GM20000 (cell line): Measurements from ENCODE around the gene KAT2A.

Experiments
- DNase-seq: peaks from one replicate; pipeline ENCODE4 v3.0.0; 2012; ENCODE audit warnings: low spot score
- TF ChIP-seq, protein P1 (sequence below): IDR thresholded peaks from 2 replicates; pipeline ENCODE4 v1.5.1; 2012; ENCODE audit warnings: mild to moderate bottlenecking, control low read depth; ENCODE audit errors: extremely low read depth, missing control alignments

The KAT2A gene

DNA sequence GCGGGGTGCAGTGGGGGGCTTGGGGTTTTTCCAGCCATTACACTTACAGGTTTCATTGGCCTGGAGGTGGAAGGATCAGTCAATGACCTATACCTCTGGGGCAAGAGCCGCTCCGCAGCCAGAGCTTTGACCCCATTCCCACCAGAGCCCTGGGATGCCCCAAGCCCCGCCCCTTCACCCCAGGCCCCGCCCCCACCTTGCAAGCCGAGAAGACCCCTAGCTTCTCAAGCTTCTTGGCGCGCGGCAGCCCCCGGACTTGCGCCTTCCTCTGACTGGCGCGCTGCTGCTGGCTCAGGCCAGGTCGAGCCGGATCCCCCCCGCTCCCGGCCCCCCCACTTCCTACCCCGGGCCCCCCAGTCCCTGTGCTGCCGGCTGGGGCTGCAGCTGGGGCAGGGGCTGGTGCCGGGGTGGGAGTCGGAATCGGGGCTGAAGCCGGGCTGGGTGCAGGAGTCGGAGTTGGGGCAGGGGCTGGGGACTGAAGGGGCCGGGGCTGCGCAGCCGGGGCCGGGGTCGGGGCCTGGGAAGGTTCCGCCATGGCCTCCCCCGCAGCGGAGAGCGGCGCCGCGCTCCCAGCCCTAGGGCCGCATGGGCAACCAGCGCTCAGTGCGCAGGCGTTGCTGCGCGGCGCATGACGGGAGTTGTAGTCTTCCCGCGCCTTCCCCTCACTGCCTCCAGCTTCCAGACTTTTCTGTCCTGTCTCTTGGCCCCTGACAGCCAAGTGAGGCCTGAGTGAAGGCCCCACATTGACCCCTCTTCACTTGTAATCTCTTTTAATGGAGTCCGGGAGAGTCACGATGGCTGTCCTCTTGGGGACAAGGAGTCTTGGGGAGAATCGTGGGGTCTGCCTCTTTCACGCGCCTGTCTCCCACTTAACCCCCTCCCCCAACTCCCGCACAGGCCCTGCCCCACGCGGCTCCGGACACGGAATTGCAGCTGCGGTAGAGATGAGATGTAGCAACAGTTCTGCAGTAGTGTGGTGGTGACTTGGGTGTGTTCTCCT is at the start of gene KAT2A:
Gene KAT2A, minus strand, starts transcription at position 598 of the 1,000 bp plus-strand sequence. Its CDS starts 63 bp downstream, at position 535.
- peak; percentile 96 for DNase-seq
- TF ChIP-seq, protein P1, sequence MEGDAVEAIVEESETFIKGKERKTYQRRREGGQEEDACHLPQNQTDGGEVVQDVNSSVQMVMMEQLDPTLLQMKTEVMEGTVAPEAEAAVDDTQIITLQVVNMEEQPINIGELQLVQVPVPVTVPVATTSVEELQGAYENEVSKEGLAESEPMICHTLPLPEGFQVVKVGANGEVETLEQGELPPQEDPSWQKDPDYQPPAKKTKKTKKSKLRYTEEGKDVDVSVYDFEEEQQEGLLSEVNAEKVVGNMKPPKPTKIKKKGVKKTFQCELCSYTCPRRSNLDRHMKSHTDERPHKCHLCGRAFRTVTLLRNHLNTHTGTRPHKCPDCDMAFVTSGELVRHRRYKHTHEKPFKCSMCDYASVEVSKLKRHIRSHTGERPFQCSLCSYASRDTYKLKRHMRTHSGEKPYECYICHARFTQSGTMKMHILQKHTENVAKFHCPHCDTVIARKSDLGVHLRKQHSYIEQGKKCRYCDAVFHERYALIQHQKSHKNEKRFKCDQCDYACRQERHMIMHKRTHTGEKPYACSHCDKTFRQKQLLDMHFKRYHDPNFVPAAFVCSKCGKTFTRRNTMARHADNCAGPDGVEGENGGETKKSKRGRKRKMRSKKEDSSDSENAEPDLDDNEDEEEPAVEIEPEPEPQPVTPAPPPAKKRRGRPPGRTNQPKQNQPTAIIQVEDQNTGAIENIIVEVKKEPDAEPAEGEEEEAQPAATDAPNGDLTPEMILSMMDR = no peak

DNA sequence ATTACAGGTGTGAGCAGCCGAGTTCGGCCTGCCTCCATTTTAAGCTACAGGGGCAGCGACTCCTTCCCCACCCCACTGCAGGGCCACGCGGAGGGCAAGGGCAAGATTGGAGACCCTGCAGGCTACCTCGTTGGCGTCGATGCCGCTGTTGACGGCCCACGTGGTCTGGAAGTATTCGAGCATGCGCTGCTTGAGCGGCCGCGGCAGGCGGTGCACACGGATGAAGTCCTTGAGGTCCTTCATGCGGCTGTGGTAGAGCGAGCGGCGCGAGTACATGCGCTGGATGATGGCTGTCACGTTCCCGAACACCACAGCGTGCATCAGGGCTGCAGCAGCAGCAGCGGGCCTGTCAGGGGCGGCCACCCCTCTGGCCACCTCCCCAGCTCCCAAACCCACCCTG is 48.2 kb upstream of the KAT2A start:
- DNase-seq = no peak
- TF ChIP-seq, protein P1 = no peak

DNA sequence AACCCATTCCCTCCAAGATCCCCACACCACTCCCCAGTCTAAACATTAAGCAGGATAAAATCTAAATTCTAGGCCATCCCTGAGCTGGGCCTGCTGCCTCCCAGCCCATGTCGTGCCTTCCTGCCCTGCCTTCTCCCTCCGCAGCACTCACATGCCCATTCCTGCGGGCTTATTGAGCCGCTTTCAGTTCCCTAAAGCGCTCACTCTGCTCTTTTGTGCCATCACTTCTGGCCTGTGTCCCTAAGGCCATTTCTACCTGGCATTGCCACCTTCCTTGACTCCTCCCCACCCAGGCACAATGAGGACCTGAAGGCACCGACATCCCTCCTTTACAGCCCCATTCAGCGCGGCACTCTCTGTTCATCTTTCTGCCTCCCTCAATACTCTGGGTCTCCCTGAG is 46.6 kb upstream of the KAT2A start:
- TF ChIP-seq, protein P1 = no peak
- DNase-seq = no peak

DNA sequence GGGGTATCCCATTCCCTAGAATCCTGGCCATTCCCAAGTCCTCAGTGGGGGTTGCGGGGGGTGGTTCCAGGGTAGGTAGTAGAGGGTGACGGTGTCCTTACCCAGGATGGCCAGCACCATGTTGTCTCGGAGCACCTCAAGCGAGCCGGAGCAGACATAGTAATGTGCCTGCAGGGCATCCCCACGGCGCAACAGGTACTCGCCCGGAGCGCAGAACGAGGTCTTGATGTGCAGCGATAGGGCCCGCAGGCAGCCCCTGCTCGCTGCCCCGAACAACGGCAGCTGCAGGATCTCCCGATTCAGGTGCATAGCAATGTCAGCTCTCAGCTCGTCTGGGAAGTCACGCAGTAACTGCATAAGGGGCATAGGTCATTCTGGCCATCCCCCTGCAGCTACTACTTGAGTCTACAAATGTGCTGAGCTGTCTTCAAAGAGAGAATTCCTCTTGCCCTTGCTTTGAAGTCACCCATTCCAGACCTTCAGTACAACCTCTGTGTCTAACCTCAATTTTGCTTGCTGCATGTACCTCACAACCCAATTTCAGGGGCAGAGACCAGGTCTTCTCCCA is 45.1 kb upstream of the KAT2A start:
- TF ChIP-seq, protein P1 = no peak
- DNase-seq = no peak

DNA sequence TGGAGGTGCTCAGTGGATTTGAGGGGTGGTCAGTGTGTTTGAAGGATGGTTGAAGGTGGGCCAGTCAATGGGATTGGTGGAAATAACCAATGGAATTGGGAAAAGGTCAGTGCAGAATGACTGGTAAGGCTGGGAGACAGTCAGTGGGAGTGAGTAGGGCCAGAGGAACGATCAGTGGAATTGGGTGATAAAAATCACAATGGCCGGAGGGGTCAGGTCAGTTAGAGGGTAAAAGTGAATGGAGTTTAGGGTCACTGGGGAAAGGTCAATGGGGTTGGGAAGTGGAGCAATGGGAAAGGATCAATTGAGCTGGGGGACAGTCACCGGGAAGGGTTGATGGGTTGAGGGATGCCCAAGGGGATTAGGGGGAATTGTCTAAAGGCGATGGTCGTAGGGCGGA is 44.6 kb upstream of the KAT2A start:
- no peak for DNase-seq
- TF ChIP-seq, protein P1 = no peak

DNA sequence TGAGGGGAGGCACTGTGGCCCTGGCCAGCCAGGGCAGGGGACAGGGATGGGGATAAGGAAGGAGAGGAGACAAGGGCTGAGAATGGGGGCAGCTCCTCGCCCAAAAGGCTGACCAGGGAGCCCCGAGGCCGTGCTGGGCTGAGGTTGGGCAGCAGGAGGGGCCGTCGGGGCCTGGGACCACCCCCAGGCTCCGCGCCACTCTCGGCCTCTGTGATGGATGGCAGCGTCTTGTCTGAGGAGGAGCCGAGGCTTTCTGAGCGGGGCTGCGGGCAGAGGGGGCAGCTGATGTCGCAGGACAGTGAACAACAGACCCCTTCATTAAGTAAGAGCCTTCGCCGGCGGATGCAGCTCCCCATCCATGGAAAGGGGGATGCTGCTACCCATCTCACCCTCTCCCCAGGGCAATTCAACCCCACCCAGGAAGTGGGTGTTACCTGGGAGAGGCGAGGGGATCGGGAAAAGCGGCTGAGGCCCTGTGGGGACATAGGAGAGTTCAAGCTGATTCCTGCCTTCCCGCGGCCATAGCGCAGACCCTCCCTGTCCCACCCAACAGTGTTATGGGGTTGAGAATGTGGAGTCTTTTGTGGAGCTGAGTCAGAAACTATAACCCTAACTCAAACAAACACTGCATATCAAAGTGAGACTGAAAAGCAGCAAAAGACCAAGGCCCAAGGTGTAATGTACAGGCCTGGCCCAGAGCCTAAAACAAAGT is 42.7 kb upstream of the KAT2A start:
- no peak for DNase-seq
- TF ChIP-seq, protein P1 = no peak

DNA sequence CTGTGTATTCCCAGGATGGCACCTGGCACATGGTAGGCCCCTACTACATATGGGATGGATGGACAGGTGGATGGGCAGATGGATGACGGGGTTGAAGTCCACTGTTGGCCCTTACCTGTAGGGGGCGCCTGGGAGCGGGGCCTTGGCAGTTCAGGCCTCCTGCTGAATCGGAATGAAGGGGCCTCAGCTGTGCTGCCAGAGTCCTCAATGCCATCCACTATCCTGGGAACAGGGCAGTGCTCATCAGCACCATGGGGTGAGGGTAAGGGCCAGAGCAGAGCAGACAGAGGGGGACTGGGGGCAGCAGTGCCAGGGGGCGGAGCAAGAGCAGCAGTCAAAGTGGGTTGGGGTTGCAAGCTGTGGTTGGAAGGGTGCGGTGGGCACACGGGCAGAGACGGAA is 41.9 kb upstream of the KAT2A start:
- TF ChIP-seq, protein P1 = peak; percentile 44
- peak; percentile 62 for DNase-seq
